Activated CD8-positive, alpha-beta T cell treated with anti-CD3 and anti-CD28 coated beads for 36 hours (primary cell): Measurements from ENCODE around the gene ZNF488. TPM values are rescaled to one million over a fixed set of nuclear protein-coding genes. Genes with fewer than 3 reads are reported as not detected.

Experiments used
- ATAC-seq: fragments of 200-7000 bp; cut with Tn5 transposase; one replicate; pipeline ENCODE4 v1.10.0; 2021; ENCODE audit warnings: mild to moderate bottlenecking, moderate library complexity
- CTCF ChIA-PET: fragments of 350-600 bp; sonication (Branson Sonifier 250); formaldehyde crosslinking; loops from one replicate; lab custom pipeline; 2021; ENCODE audit warnings: antibody characterized with exemption; lab: Charles Lee
- POLR2A ChIA-PET: fragments of 350-600 bp; sonication (Branson Sonifier 250); formaldehyde crosslinking; loops from one replicate; lab custom pipeline; 2021; ENCODE audit warnings: antibody characterized with exemption; lab: Charles Lee
- DNase-seq: peaks from one replicate; pipeline ENCODE4 v3.0.0-alpha.2; 2020
- H3K27ac Mint-ChIP-seq: one replicate; pipeline ENCODE4 v1.8.0; 2021; ENCODE audit warnings: mild to moderate bottlenecking, mixed read lengths
- H3K27me3 Mint-ChIP-seq: one replicate; pipeline ENCODE4 v1.8.0; 2021; ENCODE audit warnings: mixed read lengths
- H3K36me3 Mint-ChIP-seq: one replicate; pipeline ENCODE4 v1.8.0; 2021; ENCODE audit warnings: low read depth, mixed read lengths
- H3K4me1 Mint-ChIP-seq: one replicate; pipeline ENCODE4 v1.8.0; 2021; ENCODE audit warnings: low read depth, mixed read lengths
- H3K4me3 Mint-ChIP-seq: one replicate; pipeline ENCODE4 v1.8.0; 2021; ENCODE audit warnings: mild to moderate bottlenecking, moderate library complexity, mixed read lengths
- H3K9me3 Mint-ChIP-seq: one replicate; pipeline ENCODE4 v1.8.0; 2021; ENCODE audit warnings: mixed read lengths
- intact Hi-C: fragments of 100-400 bp; cut with micrococcal nuclease; formaldehyde crosslinking; loops from one replicate; pipeline ENCODE4 v1.10.0; 2022
- total RNA-seq, 2 experiments: library from RNA; stranded (reverse); gene quantifications; one replicate each; pipeline ENCODE4 v1.2.3, GENCODE V29; 2021
- TF ChIP-seq, protein P1 (sequence below): fragments of 200-600 bp; IDR thresholded peaks from one replicate; pipeline ENCODE4 v1.8.0; 2022; ENCODE audit warnings: antibody characterized with exemption, mild to moderate bottlenecking

Gene ZNF488
- total RNA-seq, 2 experiments from 2014 or later = 0.36 to 0.58 TPM

GRCh38 chr10:47321521-47322195 is 62.4 kb downstream of the ZNF488 start:
- Mint-ChIP-seq H3K27ac (no peak overlapping the region), H3K4me3 (no peak overlapping the region)
- intact Hi-C loops = no loop called here

GRCh38 chr10:47320812-47321211 is 63.3 kb downstream of the ZNF488 start:
- H3K36me3 Mint-ChIP-seq = no peaks in the 10 kb centered on the region
- CTCF ChIA-PET = interaction anchor here (2.8 kb wide), 1 partner anchor 273 kb away, joined by 10 read pairs; no protein-coding TSS in a partner anchor
- TF ChIP-seq, protein P1, sequence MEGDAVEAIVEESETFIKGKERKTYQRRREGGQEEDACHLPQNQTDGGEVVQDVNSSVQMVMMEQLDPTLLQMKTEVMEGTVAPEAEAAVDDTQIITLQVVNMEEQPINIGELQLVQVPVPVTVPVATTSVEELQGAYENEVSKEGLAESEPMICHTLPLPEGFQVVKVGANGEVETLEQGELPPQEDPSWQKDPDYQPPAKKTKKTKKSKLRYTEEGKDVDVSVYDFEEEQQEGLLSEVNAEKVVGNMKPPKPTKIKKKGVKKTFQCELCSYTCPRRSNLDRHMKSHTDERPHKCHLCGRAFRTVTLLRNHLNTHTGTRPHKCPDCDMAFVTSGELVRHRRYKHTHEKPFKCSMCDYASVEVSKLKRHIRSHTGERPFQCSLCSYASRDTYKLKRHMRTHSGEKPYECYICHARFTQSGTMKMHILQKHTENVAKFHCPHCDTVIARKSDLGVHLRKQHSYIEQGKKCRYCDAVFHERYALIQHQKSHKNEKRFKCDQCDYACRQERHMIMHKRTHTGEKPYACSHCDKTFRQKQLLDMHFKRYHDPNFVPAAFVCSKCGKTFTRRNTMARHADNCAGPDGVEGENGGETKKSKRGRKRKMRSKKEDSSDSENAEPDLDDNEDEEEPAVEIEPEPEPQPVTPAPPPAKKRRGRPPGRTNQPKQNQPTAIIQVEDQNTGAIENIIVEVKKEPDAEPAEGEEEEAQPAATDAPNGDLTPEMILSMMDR = no peak
- no peaks in the 10 kb centered on the region for H3K4me1 Mint-ChIP-seq
- POLR2A ChIA-PET = no interaction called here
- no peak for ATAC-seq
- H3K27me3 Mint-ChIP-seq = no peaks in the 10 kb centered on the region
- no peaks in the 10 kb centered on the region for H3K9me3 Mint-ChIP-seq
- intact Hi-C loops = no loop called here
- no peak overlapping the region for H3K4me3 Mint-ChIP-seq
- no peak overlapping the region for H3K27ac Mint-ChIP-seq
- no peak for DNase-seq

More at GRCh38 chr10:47321521-47322195, 62.4 kb downstream of the ZNF488 start:
- Mint-ChIP-seq H3K4me1 (no peaks in the 10 kb centered on the region), H3K36me3 (no peaks in the 10 kb centered on the region), H3K27me3 (no peaks in the 10 kb centered on the region), H3K9me3 (no peaks in the 10 kb centered on the region)
- TF ChIP-seq, protein P1 = no peak
- ChIA-PET CTCF (interaction anchor here (0.9 to 2.8 kb wide), 2 partner anchors 19 to 273 kb away, joined by 3 to 10 read pairs; no protein-coding TSS in a partner anchor), POLR2A (no interaction called here)
- DNase-seq (no peak), ATAC-seq (no peak)

- POLR2A ChIA-PET = no interaction called here
- H3K27me3 Mint-ChIP-seq = no peaks in the 10 kb centered on the region
- H3K9me3 Mint-ChIP-seq = no peaks in the 10 kb centered on the region
- TF ChIP-seq, protein P1 = no peak
- CTCF ChIA-PET = interaction anchor here (1.0 to 2.8 kb wide), 2 partner anchors 272 to 273 kb away, joined by 3 to 10 read pairs; no protein-coding TSS in a partner anchor
- no peaks in the 10 kb centered on the region for H3K36me3 Mint-ChIP-seq
- ATAC-seq (no peak), DNase-seq (no peak)
- H3K27ac Mint-ChIP-seq = no peak overlapping the region
- intact Hi-C loops = no loop called here
- H3K4me3 Mint-ChIP-seq = no peak overlapping the region
- no peaks in the 10 kb centered on the region for H3K4me1 Mint-ChIP-seq
These were observed 64.3 kb downstream of the ZNF488 start for GRCh38 chr10:47319784-47320183.

- Mint-ChIP-seq H3K27ac (no peak overlapping the region), H3K9me3 (no peaks in the 10 kb centered on the region), H3K4me1 (no peaks in the 10 kb centered on the region), H3K27me3 (no peaks in the 10 kb centered on the region), H3K36me3 (no peaks in the 10 kb centered on the region), H3K4me3 (no peak overlapping the region)
- ChIA-PET CTCF (interaction anchor here (1.0 to 1.6 kb wide), 2 partner anchors 293 to 294 kb away, joined by 4 to 5 read pairs; no protein-coding TSS in a partner anchor), POLR2A (no interaction called here)
- ATAC-seq (no peak), DNase-seq (no peak)
- intact Hi-C loops = no loop called here
- TF ChIP-seq, protein P1 = no peak
These were observed 65.4 kb downstream of the ZNF488 start for GRCh38 chr10:47318706-47319105.

DNA sequence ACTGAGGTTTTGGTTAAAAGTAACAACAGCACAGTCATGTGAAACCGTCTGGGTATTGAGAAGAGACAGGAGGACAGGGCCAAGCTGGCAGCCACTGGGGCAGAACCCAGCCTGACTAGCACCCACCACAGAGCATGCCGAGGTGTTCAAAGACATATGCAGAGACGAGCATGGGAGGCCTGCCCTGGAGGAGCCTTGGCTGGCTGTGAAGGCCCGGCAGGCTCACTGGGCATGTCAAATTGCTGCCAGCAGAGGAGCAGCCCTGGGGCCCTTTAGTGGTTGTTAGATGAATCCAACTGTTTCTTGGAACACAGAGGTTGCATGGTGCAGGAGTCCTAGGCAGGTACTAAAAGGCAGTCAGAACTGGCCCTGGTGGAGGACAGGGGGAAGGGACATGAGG is 66.8 kb downstream of the ZNF488 start:
- intact Hi-C loops = no loop called here
- H3K36me3 Mint-ChIP-seq = no peaks in the 10 kb centered on the region

More for the DNA sequence above, 66.8 kb downstream of the ZNF488 start:
- Mint-ChIP-seq H3K4me1 (peaks cover under 1% of the 10 kb centered on the region), H3K4me3 (no peak overlapping the region), H3K27ac (no peak overlapping the region), H3K9me3 (no peaks in the 10 kb centered on the region), H3K27me3 (no peaks in the 10 kb centered on the region)
- DNase-seq = no peak
- ATAC-seq = no peak
- CTCF ChIA-PET = interaction anchor here (2.5 kb wide), 1 partner anchor 292 kb away, joined by 13 read pairs; no protein-coding TSS in a partner anchor
- POLR2A ChIA-PET = no interaction called here
- TF ChIP-seq, protein P1 = no peak
